ENCODE results near the gene CORIN.

The CORIN gene

DNA sequence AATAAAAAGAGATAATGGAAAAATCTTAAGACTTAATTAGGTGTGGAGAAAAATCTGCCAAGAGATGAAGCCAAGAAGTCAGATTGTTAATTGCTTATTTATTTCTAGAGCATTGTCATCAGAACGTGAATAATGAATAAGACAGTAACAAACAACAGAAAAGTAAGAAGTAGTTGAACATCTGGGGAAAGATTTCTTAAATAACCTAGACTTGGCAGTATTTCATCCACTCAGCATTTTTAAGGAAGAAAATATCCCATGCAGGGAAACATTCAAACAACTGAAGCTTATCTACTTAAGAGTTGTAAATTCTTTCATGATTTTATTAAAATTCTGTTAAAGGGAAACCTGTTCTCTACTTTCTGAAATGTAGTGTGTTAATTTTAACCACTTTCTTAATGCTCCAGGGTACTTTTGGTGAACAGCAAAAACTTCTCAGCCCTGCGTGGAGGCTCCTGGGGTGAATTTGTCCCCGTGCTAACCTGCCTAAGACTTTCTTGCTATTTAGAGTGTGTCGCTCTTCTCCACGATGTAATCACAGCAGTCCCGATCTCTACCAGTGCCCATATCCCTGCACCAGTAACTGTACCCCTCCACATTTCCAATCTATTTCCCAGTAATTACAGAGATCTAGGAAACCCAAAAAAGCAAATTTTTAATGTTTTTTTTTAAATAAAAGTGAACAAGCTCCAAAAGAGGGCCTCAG is 124.6 kb downstream of the CORIN start (continued):
- no peak for TF ChIP-seq ZNF366 (tag by site-specific recombination; conservative IDR thresholded peaks at IDR 0.05)
- no peak for TF ChIP-seq TRIM28 (IDR thresholded peaks at IDR 0.05; ENCODE audit: borderline replicate concordance, low read length)
- TF ChIP-seq HOXC10 (CRISPR knock-in tag; IDR thresholded peaks at IDR 0.05), result no peak
- no peak for TF ChIP-seq ZNF488 (tag by site-specific recombination; IDR thresholded peaks at IDR 0.05)
- no peak for TF ChIP-seq YY1 (tag by site-specific recombination; IDR thresholded peaks at IDR 0.05)
- no peak for TF ChIP-seq ZNF221 (tag by site-specific recombination; IDR thresholded peaks at IDR 0.05; ENCODE audit: borderline replicate concordance)
- no peak for TF ChIP-seq GLI2 (tag by site-specific recombination; IDR thresholded peaks at IDR 0.05; ENCODE audit: borderline replicate concordance, low read depth)
- TF ChIP-seq GLI4 (tag by site-specific recombination; IDR thresholded peaks at IDR 0.05), result no peak
- TF ChIP-seq KLF10 (tag by site-specific recombination; IDR thresholded peaks at IDR 0.05), result no peak
- TF ChIP-seq ZNF184 (tag by site-specific recombination; IDR thresholded peaks at IDR 0.05), result no peak

GRCh38 chr4:47711646-47712045 is 126.2 kb downstream of the CORIN start:
- no peak overlapping the region for H3K27ac ChIP-seq (ENCODE audit: extremely low read depth, low read depth, low read length)
- ChIA-PET CTCF (interaction anchor here (0.7 to 2.1 kb wide), 3 partner anchors 43 to 766 kb away, joined by 3 to 6 read pairs (median 4); no protein-coding TSS in a partner anchor), POLR2A (no interaction called here)
- no peaks in the 10 kb centered on the region for H3K36me3 ChIP-seq (ENCODE audit: control insufficient read depth in 2 of 2, insufficient read depth in 1 of 2, low read length in 2 of 2)
- TF ChIP-seq ZNF114 (tag by site-specific recombination; IDR thresholded peaks at IDR 0.05), result no peak
- no peak for TF ChIP-seq ZNF184 (tag by site-specific recombination; IDR thresholded peaks at IDR 0.05)
- no peak for TF ChIP-seq ZNF660 (tag by site-specific recombination; IDR thresholded peaks at IDR 0.05)
- TF ChIP-seq KLF8 (tag by site-specific recombination; IDR thresholded peaks at IDR 0.05), result no peak
- TF ChIP-seq ZNF777 (tag by site-specific recombination; IDR thresholded peaks at IDR 0.05; ENCODE audit: borderline replicate concordance), result no peak
- TF ChIP-seq ZNF133 (tag by site-specific recombination; IDR thresholded peaks at IDR 0.05), result no peak
- no peak for TF ChIP-seq ZNF423 (tag by site-specific recombination; IDR thresholded peaks at IDR 0.05)
- no peak for TF ChIP-seq ZSCAN5A (tag by site-specific recombination; IDR thresholded peaks at IDR 0.05)
- no peak for TF ChIP-seq ZNF23 (tag by site-specific recombination; IDR thresholded peaks at IDR 0.05; ENCODE audit: borderline replicate concordance)
- no peak for TF ChIP-seq HOXA7 (CRISPR knock-in tag; IDR thresholded peaks at IDR 0.05; ENCODE audit: borderline replicate concordance)
- no peak for TF ChIP-seq ZBTB48 (tag by site-specific recombination; IDR thresholded peaks at IDR 0.05)
- TF ChIP-seq GFI1B (tag by site-specific recombination; IDR thresholded peaks at IDR 0.05), result no peak
- TF ChIP-seq ZNF138 (tag by site-specific recombination; IDR thresholded peaks at IDR 0.05; ENCODE audit: borderline replicate concordance), result no peak
- TF ChIP-seq ZNF48 (tag by site-specific recombination; IDR thresholded peaks at IDR 0.05), result no peak
- TF ChIP-seq ZNF148 (tag by site-specific recombination; IDR thresholded peaks at IDR 0.05; ENCODE audit: borderline replicate concordance), result no peak
- H3K9me3 ChIP-seq (ENCODE audit: control insufficient read depth, insufficient read depth, low read depth, low read length), result no peaks in the 10 kb centered on the region
- no peak overlapping the region for H3K4me3 ChIP-seq (ENCODE audit: low read depth, low read length)
- no peaks in the 10 kb centered on the region for H3K4me1 ChIP-seq (ENCODE audit: control insufficient read depth, insufficient read depth, low read length)
